PC-3 (cell line): Measurements from ENCODE around the gene ADAP2.

Experiments used
- CTCF ChIP-seq: fragments of 300-600 bp; sonication (generic); conservative IDR thresholded peaks from 2 replicates; pipeline ENCODE4 v1.5.1; 2017; ENCODE audit warnings: antibody characterized with exemption, low read depth, mild to moderate bottlenecking, low read length
- EZH2 ChIP-seq: fragments of 300-600 bp; sonication (generic); IDR thresholded peaks from one replicate; pipeline ENCODE4 v1.6.1; 2017; ENCODE audit warnings: antibody characterized with exemption, mild to moderate bottlenecking, low read length; ENCODE audit not compliant: unreplicated experiment
- EZH2phosphoT487 ChIP-seq: fragments of 300-600 bp; sonication (generic); IDR thresholded peaks from 2 replicates; pipeline ENCODE4 v1.6.1; 2018; ENCODE audit warnings: mild to moderate bottlenecking, antibody characterized with exemption, low read length, borderline replicate concordance

- TF ChIP-seq CTCF (no peak), EZH2phosphoT487 (no peak), EZH2 (no peak)
These were observed 16.0 kb upstream of the ADAP2 start for GRCh38 chr17:30905742-30906100.
